A549 (cell line): Measurements from ENCODE around the gene HIVEP3.

ENCODE experiments used
- EP300 ChIP-seq, 2 experiments: fragments of >200 bp; sonication (Bioruptor Twin); formaldehyde crosslinking; IDR thresholded peaks; 2 replicates in 1 of 2; 3 replicates in 1 of 2; pipeline ENCODE4 v1.6.1; 2016 to 2017
- MYC ChIP-seq: IDR thresholded peaks from 2 replicates; pipeline ENCODE4 v1.6.1; 2012; ENCODE audit warnings: mild to moderate bottlenecking, inconsistent platforms, low read length, improper control_type of control experiment, borderline replicate concordance
- RFX5 ChIP-seq: fragments of 450-650 bp; IDR thresholded peaks from 2 replicates; pipeline ENCODE4 v1.7.1; 2014; ENCODE audit warnings: antibody characterized with exemption, mild to moderate bottlenecking, moderate library complexity
- TF ChIP-seq, protein P1 (sequence below): fragments of >200 bp; sonication (Bioruptor Twin); formaldehyde crosslinking; IDR thresholded peaks from 3 replicates; pipeline ENCODE4 v1.5.1; 2016

DNA sequence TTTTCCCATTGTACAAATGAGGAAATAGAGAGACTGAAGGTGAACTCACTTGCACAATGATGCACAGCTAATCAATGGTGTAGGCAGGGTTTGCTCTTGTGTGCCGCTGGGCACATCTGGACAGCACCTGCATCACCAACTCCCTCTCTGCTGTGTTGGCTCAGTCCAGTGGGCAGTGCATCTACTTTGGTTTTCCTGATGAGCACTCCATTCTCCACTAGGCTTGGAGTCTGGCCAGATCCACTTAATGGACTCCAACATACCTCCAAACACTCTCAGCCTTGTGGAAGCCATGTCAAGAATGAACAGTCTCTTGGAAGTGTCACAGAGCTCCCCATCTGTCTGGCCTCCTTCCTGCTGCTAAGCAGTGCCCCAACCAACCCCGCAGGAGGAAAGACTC is 152.2 kb downstream of the HIVEP3 start:
- TF ChIP-seq EP300 (IDR thresholded peaks at IDR 0.05) (no peak), MYC (no peak), RFX5 (no peak)
- TF ChIP-seq, protein P1, sequence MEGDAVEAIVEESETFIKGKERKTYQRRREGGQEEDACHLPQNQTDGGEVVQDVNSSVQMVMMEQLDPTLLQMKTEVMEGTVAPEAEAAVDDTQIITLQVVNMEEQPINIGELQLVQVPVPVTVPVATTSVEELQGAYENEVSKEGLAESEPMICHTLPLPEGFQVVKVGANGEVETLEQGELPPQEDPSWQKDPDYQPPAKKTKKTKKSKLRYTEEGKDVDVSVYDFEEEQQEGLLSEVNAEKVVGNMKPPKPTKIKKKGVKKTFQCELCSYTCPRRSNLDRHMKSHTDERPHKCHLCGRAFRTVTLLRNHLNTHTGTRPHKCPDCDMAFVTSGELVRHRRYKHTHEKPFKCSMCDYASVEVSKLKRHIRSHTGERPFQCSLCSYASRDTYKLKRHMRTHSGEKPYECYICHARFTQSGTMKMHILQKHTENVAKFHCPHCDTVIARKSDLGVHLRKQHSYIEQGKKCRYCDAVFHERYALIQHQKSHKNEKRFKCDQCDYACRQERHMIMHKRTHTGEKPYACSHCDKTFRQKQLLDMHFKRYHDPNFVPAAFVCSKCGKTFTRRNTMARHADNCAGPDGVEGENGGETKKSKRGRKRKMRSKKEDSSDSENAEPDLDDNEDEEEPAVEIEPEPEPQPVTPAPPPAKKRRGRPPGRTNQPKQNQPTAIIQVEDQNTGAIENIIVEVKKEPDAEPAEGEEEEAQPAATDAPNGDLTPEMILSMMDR: no peak
